NCI-H524 (cell line): ENCODE data around the gene MTERF4.

Experiments
- DNase-seq, 2 experiments: peaks; one replicate each; lab custom pipeline; 2025; lab: John Stamatoyannopoulos, UW

Gene MTERF4

GRCh38 chr2:241050624-241051577 is 51.2 kb downstream of the MTERF4 start:
- no peak for DNase-seq

- DNase-seq, result no peak
Measured at GRCh38 chr2:241049739-241050623, 52.1 kb downstream of the MTERF4 start.

GRCh38 chr2:241048949-241049343 is 53.1 kb downstream of the MTERF4 start:
- no peak for DNase-seq

DNA sequence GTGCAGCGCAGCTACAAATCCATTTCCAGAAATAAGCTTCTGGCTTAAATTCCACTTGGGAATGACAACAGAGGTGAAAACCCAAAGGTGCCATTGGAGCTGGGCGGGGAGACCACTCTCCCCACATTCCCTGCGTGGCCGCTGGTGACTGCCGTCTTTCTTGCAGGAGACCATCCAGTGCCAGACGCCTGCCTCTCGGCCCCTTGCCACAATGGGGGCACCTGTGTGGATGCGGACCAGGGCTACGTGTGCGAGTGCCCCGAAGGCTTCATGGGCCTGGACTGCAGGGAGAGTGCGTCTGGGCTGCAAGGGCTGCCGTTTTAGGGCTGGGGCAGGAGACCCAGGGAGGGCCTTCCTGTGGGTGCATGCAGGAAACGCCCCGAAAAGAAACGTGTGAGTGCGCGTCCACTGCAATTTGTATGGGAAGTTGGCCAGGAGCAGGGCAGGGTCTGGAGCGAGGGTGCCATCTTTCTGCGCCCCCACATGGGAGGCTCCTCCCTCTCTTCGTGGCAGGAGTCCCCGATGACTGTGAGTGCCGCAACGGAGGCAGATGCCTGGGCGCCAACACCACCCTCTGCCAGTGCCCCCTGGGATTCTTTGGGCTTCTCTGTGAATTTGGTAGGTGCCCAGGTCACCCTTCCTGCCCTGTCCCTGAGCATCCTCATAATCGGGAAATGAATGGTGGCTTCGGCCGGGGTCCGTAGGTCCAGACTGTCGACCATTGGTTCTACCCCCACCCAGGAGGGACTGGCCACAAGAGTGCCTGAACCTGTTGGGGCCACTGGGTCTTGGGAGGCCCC is 53.7 kb downstream of the MTERF4 start:
- DNase-seq, result no peak

GRCh38 chr2:241047253-241048010 is 54.7 kb downstream of the MTERF4 start:
- DNase-seq, result no peak
